Astrocyte (in vitro differentiated cells and primary cell): ENCODE results near the gene XCL2.
"Not testable (repeated sequence)": the region's sequence is repeated elsewhere in the genome, so short reads cannot be mapped to it uniquely, and the experiment has no call there.

Experiments used
- CTCF ChIP-seq: IDR thresholded peaks from 2 replicates; pipeline ENCODE4 v1.5.1; 2011; ENCODE audit warnings: low read depth, mild to moderate bottlenecking, inconsistent platforms, low read length, moderate library complexity; ENCODE audit not compliant: insufficient read depth
- EZH2 ChIP-seq: IDR thresholded peaks from 2 replicates; pipeline ENCODE4 v1.6.1; 2012; ENCODE audit warnings: mild to moderate bottlenecking, low read length, inconsistent platforms; ENCODE audit not compliant: insufficient read depth

DNA sequence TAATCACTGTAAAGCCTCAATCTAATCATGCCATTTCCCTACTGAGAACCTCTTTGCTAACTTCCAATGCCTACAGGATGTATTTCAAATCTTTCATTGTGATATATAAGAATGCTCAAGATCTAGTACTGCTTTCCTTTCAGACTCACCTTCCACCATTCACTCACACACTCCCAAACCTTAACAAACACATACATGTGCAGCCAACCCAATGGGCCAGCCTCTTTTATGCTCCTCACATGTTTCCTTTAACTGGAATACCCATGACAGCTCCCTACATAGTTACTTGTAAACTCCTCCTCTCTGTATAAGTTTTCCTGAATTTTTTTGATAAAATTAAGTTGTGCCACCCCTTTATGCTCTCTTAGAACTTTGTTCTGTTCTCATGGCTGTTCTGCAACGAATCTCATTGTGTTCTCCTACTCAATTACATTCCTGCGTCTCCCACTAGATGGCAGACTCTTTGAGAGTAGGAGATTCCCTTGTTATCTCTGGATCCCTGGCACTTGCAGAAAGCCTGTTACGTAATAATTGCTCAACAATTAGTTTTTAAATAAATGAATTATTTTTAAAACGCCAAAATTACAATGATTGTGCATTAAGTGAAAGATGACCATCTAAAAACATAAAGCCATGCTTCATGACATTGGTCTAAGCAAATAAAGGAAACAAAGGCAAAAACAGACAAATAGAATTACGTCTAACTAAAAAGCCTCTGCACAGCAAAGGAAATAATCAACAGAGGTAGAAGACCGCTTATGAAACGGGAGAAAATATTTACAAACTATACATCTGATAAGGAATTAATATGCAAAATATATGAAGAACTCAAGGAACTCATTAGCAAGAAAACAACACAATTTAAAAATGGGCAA lies 2.1 kb upstream of the XCL2 start:
- TF ChIP-seq CTCF: peak; percentile 29
- TF ChIP-seq EZH2: not testable (repeated sequence)
